ENCODE measurements around the gene IL17RD.
A peak's percentile ranks its signal among the peaks of the same experiment; 100 is the strongest.

- TF ChIP-seq YY1 (IDR thresholded peaks at IDR 0.05; ENCODE audit: low read depth) (peak; percentile 23; the same call in 1 of the 2 replicates), CTCF (IDR thresholded peaks at IDR 0.05) (no peak), POLR2AphosphoS5 (IDR thresholded peaks at IDR 0.05; ENCODE audit: low read depth, low read length) (peak; percentile 69)
These were observed 37.1 kb downstream of the IL17RD start for GRCh38 chr3:57127891-57128518.

All from SK-N-SH (cell line).